GM15510 (cell line): ENCODE results near the gene SMPD2.

Experiments
- POLR2A ChIP-seq: IDR thresholded peaks from 3 replicates; pipeline ENCODE4 v1.6.1; 2011; ENCODE audit warnings: borderline replicate concordance; ENCODE audit not compliant: insufficient read length; ENCODE audit errors: extremely low read depth

SMPD2 gene

DNA sequence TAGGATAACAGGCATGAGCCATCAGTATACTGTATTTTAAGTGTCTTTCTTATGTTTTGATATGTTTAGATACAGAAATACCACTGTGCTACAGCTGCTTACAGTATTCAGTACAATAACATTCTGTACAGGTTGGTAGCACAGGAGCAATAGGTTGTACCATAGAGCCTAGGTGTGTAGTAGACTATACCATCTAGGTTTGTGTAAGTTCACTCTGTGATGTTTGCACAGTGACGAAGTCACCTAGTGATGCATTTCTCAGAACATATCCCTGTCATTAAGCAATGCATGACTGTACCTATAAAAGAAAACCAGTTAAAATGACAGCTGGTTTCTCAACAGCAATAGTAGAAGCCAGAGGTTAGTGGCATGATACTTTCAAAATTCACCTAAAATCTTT, 45.5 kb downstream of the SMPD2 start:
- TF ChIP-seq POLR2A = no peak

DNA sequence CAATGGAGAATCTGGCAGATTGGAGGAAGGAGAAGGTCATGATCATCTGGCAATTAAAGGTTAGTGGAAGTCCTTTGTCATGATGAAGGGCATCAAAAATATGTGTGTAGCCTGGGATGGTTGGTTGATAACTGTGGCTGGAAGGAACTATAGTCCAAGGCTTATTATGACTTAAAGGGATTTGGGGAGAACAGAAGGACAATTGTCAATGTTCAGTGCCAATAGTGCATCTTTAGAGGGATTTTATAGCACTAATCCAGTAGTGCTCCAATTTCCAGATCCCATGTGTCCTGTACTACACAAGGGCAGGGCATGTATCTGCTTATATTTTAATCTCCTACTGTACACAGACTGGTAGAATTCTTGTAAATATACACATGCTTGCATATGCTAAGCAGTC, 47.5 kb downstream of the SMPD2 start:
- TF ChIP-seq POLR2A = no peak

DNA sequence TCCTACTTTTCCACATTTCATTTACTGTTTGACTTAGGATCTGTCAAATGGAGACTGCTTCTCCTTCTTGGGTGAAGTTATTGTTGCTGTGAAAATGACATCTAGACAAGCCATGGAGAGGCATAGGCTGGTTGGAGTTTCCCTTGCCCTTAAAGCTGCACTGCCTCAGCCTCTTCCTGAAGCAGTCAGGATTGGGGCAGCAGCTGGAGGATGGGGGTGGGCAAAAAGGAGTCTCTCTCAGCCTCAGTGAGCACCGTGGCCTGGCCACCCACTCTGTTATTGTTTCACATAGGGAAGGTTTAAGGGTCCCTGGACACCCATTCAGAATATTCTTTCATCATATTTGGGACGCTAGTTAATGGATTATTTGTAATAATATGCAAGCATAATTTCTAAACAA, 50.2 kb downstream of the SMPD2 start:
- no peak for TF ChIP-seq POLR2A

DNA sequence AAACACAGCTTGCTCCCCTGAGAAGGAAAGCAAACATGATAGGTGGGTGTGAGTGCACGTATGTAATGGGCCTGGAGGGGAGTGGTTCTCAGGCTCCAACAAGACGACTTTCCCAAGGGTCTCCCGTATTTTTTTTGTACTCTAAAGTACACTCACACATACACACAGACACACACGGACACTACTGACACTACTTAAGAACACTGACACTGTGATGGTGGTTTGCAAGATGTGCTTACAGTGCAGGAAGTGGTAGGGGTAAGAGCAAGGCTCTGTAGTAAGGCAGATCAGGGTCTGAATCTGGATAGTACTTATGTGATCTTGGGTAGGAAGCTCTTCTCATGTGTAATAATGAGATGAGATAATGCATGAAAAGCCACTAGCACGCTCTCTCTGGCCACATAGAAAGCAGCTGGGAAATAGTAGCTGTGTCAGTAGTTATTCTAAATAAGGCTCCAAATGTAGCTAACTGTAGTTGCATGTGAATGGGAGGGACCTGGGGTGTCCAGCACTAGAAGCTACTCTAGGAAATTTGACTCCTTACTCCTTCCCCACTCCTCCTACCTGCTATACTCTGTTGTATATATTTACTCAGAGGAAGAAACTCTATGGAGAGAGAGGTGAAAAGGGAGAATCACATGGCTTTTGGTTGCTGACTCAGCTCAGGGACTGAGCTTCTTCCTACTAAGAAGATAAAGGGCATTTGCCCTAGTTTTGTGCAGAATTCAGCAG, 50.8 kb downstream of the SMPD2 start:
- TF ChIP-seq POLR2A = no peak
